GM12878 (cell line): ENCODE results near the gene UBE2M. TPM values are rescaled to one million over a fixed set of nuclear protein-coding genes. Genes with fewer than 3 reads are reported as not detected.

Experiments
- ATAC-seq: fragments of 200-7000 bp; cut with Tn5 transposase; 3 replicates; pipeline ENCODE4 v1.9.1; 2020; ENCODE audit warnings: mild to moderate bottlenecking, moderate library complexity
- BruUV-seq: library from RNA; stranded (reverse); fragments of 400-500 nt; replicated peaks from 2 replicates; lab custom pipeline; 2021; lab: Mats Ljungman, UMichigan
- CTCF ChIA-PET: fragments of 300-600 bp; sonication (Branson Sonifier 250); formaldehyde crosslinking; extraction: SDS; loops from one replicate; lab custom pipeline; 2021; ENCODE audit warnings: inconsistent platforms; lab: Yijun Ruan, JAX
- POLR2A ChIA-PET: fragments of 350-600 bp; formaldehyde crosslinking; extraction: SDS; loops from one replicate; lab custom pipeline; 2021; ENCODE audit warnings: inconsistent platforms; lab: Charles Lee
- RAD21 ChIA-PET: fragments of 300-600 bp; sonication (Branson Sonifier 250); formaldehyde crosslinking; loops from one replicate; lab custom pipeline; 2023; ENCODE audit warnings: antibody characterized with exemption; ENCODE audit not compliant: unreplicated experiment; lab: Charles Lee
- SMC1A ChIA-PET: fragments of 300-600 bp; sonication (Branson Sonifier 250); formaldehyde crosslinking; loops from one replicate; lab custom pipeline; 2023; ENCODE audit not compliant: unreplicated experiment, uncharacterized antibody; lab: Charles Lee
- DNase-seq: peaks from one replicate; pipeline ENCODE4 v3.0.0-alpha.2; 2011; ENCODE audit warnings: low read depth, low spot score
- FAIRE-seq: peaks from 3 replicates; lab custom pipeline; 2011; peaks lifted over from hg19 to GRCh38; lab: Jason Lieb, UNC
- H2AFZ ChIP-seq: 2 replicates; pipeline ENCODE4 v1.6.0; 2011; ENCODE audit warnings: low read depth, low read length, control low read depth; ENCODE audit not compliant: control insufficient read depth
- H3K27ac ChIP-seq: 2 replicates; pipeline ENCODE4 v1.5.1; 2011; ENCODE audit warnings: control low read depth; ENCODE audit not compliant: control insufficient read depth, insufficient read depth
- H3K27me3 ChIP-seq, 2 experiments: replicated peaks in 1 of 2; 2 replicates each; pipeline versions ENCODE4 v1.6.0 to v1.6.1; 2011; ENCODE audit warnings: low read length in 1 of 2; ENCODE audit not compliant: control insufficient read depth in 2 of 2, insufficient read depth in 2 of 2
- H3K36me3 ChIP-seq, 2 experiments: 2 replicates each; pipeline ENCODE4 v1.5.1; 2011; ENCODE audit warnings: low read length in 1 of 2; ENCODE audit not compliant: control insufficient read depth in 2 of 2, insufficient read depth in 2 of 2
- H3K4me1 ChIP-seq: 2 replicates; pipeline ENCODE4 v1.6.1; 2011; ENCODE audit warnings: mild to moderate bottlenecking, low read length, moderate library complexity, mixed read lengths; ENCODE audit not compliant: control insufficient read depth, insufficient read depth
- H3K4me2 ChIP-seq: 2 replicates; pipeline ENCODE4 v1.6.0; 2011; ENCODE audit warnings: control low read depth; ENCODE audit not compliant: control insufficient read depth, insufficient read depth
- H3K4me3 ChIP-seq: fragments of 200-600 bp; sonication (generic); 2 replicates; pipeline ENCODE4 v1.5.1; 2016
- H3K79me2 ChIP-seq: 2 replicates; pipeline ENCODE4 v1.6.0; 2011; ENCODE audit warnings: low read length; ENCODE audit not compliant: control insufficient read depth, insufficient read depth
- H3K9ac ChIP-seq: 2 replicates; pipeline ENCODE4 v1.8.0; 2011; ENCODE audit warnings: low read length, control low read depth, mixed read lengths; ENCODE audit not compliant: control insufficient read depth, insufficient read depth
- H3K9me3 ChIP-seq: replicated peaks from 3 replicates; pipeline ENCODE4 v1.5.1; 2011; ENCODE audit warnings: mild to moderate bottlenecking, low read length; ENCODE audit not compliant: control insufficient read depth, insufficient read depth
- H4K20me1 ChIP-seq: 2 replicates; pipeline ENCODE4 v1.6.0; 2011; ENCODE audit not compliant: control insufficient read depth, insufficient read depth
- LARP7 ChIP-seq: fragments of 450-650 bp; IDR thresholded peaks from 2 replicates; pipeline ENCODE4 v1.6.1; 2017; ENCODE audit warnings: mild to moderate bottlenecking
- MTA3 ChIP-seq: IDR thresholded peaks from 2 replicates; pipeline ENCODE4 v1.6.1; 2012; ENCODE audit warnings: low read length, inconsistent platforms, borderline replicate concordance
- NFYB ChIP-seq: IDR thresholded peaks from 2 replicates; pipeline ENCODE4 v1.6.1; 2011; ENCODE audit warnings: low read depth, mild to moderate bottlenecking, low read length, improper control_type of control experiment, moderate library complexity; ENCODE audit not compliant: insufficient read depth
- NRF1 ChIP-seq: conservative IDR thresholded peaks from 2 replicates; pipeline ENCODE4 v1.6.1; 2011; ENCODE audit warnings: mild to moderate bottlenecking, low read depth, low read length, improper control_type of control experiment
- PBX3 ChIP-seq: IDR thresholded peaks from 2 replicates; pipeline ENCODE4 v1.6.1; 2011; ENCODE audit warnings: mild to moderate bottlenecking, low read depth, low read length, moderate library complexity; ENCODE audit not compliant: insufficient replicate concordance
- POU2F2 ChIP-seq: IDR thresholded peaks from 3 replicates; pipeline ENCODE4 v1.6.1; 2011; ENCODE audit warnings: low read depth, mild to moderate bottlenecking, low read length, borderline replicate concordance
- RAD51 ChIP-seq: fragments of 450-650 bp; IDR thresholded peaks from 2 replicates; pipeline ENCODE4 v1.6.1; 2016; ENCODE audit warnings: moderate library complexity, mild to moderate bottlenecking, inconsistent platforms
- RBBP5 ChIP-seq: fragments of 200-600 bp; sonication (generic); conservative IDR thresholded peaks from 2 replicates; pipeline ENCODE4 v1.6.1; 2016
- SMAD5 ChIP-seq: IDR thresholded peaks from 2 replicates; pipeline ENCODE4 v1.6.1; 2016; ENCODE audit warnings: antibody characterized with exemption, low read depth
- SMC3 ChIP-seq: IDR thresholded peaks from 2 replicates; pipeline ENCODE4 v1.6.1; 2011; ENCODE audit warnings: low read length, improper control_type of control experiment, borderline replicate concordance
- SREBF1 ChIP-seq: IDR thresholded peaks from 2 replicates; pipeline ENCODE4 v1.6.1; 2012; ENCODE audit warnings: mild to moderate bottlenecking, low read length
- TBL1XR1 ChIP-seq: IDR thresholded peaks from 2 replicates; pipeline ENCODE4 v1.6.1; 2012; ENCODE audit warnings: low read depth, low read length, improper control_type of control experiment
- YY1 ChIP-seq: IDR thresholded peaks from 2 replicates; pipeline ENCODE4 v1.6.1; 2011; ENCODE audit warnings: low read depth, mild to moderate bottlenecking, low read length
- ZNF592 ChIP-seq: fragments of 450-650 bp; IDR thresholded peaks from 2 replicates; pipeline ENCODE4 v1.6.1; 2017; ENCODE audit warnings: mild to moderate bottlenecking, moderate library complexity
- WGBS: methylation state at CpG from one replicate; pipeline ENCODE4 v1.1.6; 2016; ENCODE audit warnings: low lambda C conversion rate; ENCODE audit not compliant: insufficient replicate concordance, insufficient coverage; ENCODE audit errors: missing lambda C conversion rate; 5-methylcytosine and 5-hydroxymethylcytosine counted together
- in situ Hi-C: fragments of 300-500 bp; cut with MboI; formaldehyde crosslinking; loops from 9 replicates; pipeline ENCODE4 v1.14.3; 2018; ENCODE audit warnings: mixed read lengths
- intact Hi-C: fragments of 100-400 bp; cut with micrococcal nuclease; formaldehyde crosslinking; loops from one replicate; pipeline ENCODE4 v1.14.2; 2022; ENCODE audit not compliant: unreplicated experiment
- polyA plus RNA-seq, 11 experiments: library from polyadenylated mRNA; depleted of rRNA in 4 of 11; unstranded in 6 of 11; stranded (reverse) in 5 of 11; fragments of >200 nt; fragmentation: Nextera tagmentation in 4 of 11; fragmentation: Illumina TruSeq in 1 of 11; extraction: Ambion mirVana in 4 of 11; extraction: Trizol in 1 of 11; gene quantifications; 1 replicate in 1 of 11; 2 replicates in 10 of 11; pipeline versions ENCODE4 v1.2.1 to v1.2.3, GENCODE V29; 2011 to 2016; ENCODE audit warnings: inconsistent platforms in 2 of 11, missing spikeins in 2 of 11, low read depth in 1 of 11
- total RNA-seq, 4 experiments: library from RNA; depleted of rRNA in 3 of 4; stranded (reverse); fragments of >200 nt in 3 of 4; fragmentation: Illumina TruSeq in 1 of 4; extraction: Trizol in 1 of 4; gene quantifications; 2 replicates each; pipeline versions ENCODE4 v1.2.1 to v1.2.3, GENCODE V29; 2013 to 2021

UBE2M gene
- total and polyA plus RNA-seq, 10 of the 15 experiments (the other 5 are each of a cell fraction or from before 2014, with no cell fraction given) = 1.4 to 105 (median 73.9) TPM

GRCh38 chr19:58552655-58553054, 5.8 kb downstream of the UBE2M start:
- Histone ChIP-seq H3K4me3 (no peak overlapping the region), H3K27ac (no peak overlapping the region), H3K9ac (no peak overlapping the region), H3K4me2 (no peak overlapping the region), H3K79me2 (peaks cover 43% of the 10 kb centered on the region), H3K36me3 (peaks cover 26 to 48% of the 10 kb centered on the region in 2 experiments; a peak in 3 of 4 replicates), H2AFZ (no peak overlapping the region), H4K20me1 (no peaks in the 10 kb centered on the region; the same call in none of the 2 replicates), H3K4me1 (peaks cover 28% of the 10 kb centered on the region), H3K9me3 (no peaks in the 10 kb centered on the region), H3K27me3 (no peaks in the 10 kb centered on the region)
- in situ Hi-C loops (no loop called here), intact Hi-C loops (no loop called here)
- DNase-seq = no peak
- SMC1A ChIA-PET = interaction anchor here (1.0 kb wide), 1 partner anchor 9 kb away, joined by 3 read pairs; the partner anchor contains the start of gene TRIM28
- POLR2A ChIA-PET = interaction anchor here (0.6 to 0.8 kb wide), 2 partner anchors 22 to 31 kb away, joined by 4 to 6 read pairs; no protein-coding TSS in a partner anchor
- no TSS peak for BruUV-seq
- no peak for ATAC-seq
- FAIRE-seq = no peak
- TF ChIP-seq SMC3 = no peak
- TF ChIP-seq MTA3 = no peak
- TF ChIP-seq NFYB = no peak
- TF ChIP-seq RAD51 = no peak
- no peak for TF ChIP-seq RBBP5
- TF ChIP-seq LARP7 = no peak
- TF ChIP-seq SMAD5 = no peak
- TF ChIP-seq SREBF1 = no peak
- no peak for TF ChIP-seq PBX3
- no peak for TF ChIP-seq POU2F2
- TF ChIP-seq TBL1XR1 = no peak
- no peak for TF ChIP-seq ZNF592
- no peak for TF ChIP-seq NRF1
- no peak for TF ChIP-seq YY1
- CTCF ChIA-PET = interaction anchor here (3.9 kb wide), 1 partner anchor 32 kb away, joined by 37 read pairs; the partner anchor contains the start of gene ZBTB45
- WGBS = 50% methylated on average over 2 of the region's 2 CpGs
- RAD21 ChIA-PET = no interaction called here
